Vagina (tissue), 2 donors: ENCODE data around the gene ARID2.

Experiments
- POLR2AphosphoS5 ChIP-seq, 2 donors: sonication (generic); formaldehyde crosslinking; IDR thresholded peaks; one replicate each; pipeline ENCODE4 v1.9.0; 2017; ENCODE audit warnings: antibody characterized with exemption in 2 of 2, mild to moderate bottlenecking in 2 of 2, low read depth in 1 of 2; ENCODE audit not compliant: insufficient read depth in 1 of 2
- TF ChIP-seq, protein P1 (sequence below), 3 experiments: fragments of 450-650 bp in 2 of 3; fragments of 200-600 bp in 1 of 3; sonication (generic) in 1 of 3; IDR thresholded peaks; one replicate each; pipeline ENCODE4 v1.5.1; 2017 to 2019; ENCODE audit warnings: antibody characterized with exemption in 3 of 3, mild to moderate bottlenecking in 2 of 3, moderate library complexity in 2 of 3

DNA sequence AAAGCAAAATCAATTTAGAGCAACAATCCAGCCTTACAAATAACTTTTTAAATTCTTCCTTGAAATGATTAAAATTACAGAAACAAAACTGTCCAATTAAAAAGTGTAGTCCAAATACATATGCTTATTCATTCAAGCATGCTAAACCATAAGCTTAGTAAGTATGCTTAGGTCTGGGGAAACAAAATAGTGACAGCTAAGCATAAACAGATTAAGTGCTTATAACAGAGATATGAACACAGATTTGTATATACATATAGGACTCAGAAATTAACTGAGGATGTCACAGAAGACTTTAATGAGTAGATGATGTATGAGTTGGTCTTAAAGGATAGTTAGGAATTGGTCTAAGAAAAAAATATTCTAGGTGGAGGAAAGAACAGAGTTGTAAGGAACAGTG lies 219.0 kb downstream of the ARID2 start:
- TF ChIP-seq, protein P1, sequence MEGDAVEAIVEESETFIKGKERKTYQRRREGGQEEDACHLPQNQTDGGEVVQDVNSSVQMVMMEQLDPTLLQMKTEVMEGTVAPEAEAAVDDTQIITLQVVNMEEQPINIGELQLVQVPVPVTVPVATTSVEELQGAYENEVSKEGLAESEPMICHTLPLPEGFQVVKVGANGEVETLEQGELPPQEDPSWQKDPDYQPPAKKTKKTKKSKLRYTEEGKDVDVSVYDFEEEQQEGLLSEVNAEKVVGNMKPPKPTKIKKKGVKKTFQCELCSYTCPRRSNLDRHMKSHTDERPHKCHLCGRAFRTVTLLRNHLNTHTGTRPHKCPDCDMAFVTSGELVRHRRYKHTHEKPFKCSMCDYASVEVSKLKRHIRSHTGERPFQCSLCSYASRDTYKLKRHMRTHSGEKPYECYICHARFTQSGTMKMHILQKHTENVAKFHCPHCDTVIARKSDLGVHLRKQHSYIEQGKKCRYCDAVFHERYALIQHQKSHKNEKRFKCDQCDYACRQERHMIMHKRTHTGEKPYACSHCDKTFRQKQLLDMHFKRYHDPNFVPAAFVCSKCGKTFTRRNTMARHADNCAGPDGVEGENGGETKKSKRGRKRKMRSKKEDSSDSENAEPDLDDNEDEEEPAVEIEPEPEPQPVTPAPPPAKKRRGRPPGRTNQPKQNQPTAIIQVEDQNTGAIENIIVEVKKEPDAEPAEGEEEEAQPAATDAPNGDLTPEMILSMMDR (IDR thresholded peaks at IDR 0.05): no peak
- TF ChIP-seq POLR2AphosphoS5 (IDR thresholded peaks at IDR 0.05; ENCODE audit: insufficient read depth in 1 of 2, low read depth in 1 of 2): no peak
